ENCODE results near the gene COL18A1. TPM values are rescaled to one million over a fixed set of nuclear protein-coding genes. Genes with fewer than 3 reads are reported as not detected.

The COL18A1 gene
- total RNA-seq, 1 donor from 2014 or later = 52.6 TPM

DNA sequence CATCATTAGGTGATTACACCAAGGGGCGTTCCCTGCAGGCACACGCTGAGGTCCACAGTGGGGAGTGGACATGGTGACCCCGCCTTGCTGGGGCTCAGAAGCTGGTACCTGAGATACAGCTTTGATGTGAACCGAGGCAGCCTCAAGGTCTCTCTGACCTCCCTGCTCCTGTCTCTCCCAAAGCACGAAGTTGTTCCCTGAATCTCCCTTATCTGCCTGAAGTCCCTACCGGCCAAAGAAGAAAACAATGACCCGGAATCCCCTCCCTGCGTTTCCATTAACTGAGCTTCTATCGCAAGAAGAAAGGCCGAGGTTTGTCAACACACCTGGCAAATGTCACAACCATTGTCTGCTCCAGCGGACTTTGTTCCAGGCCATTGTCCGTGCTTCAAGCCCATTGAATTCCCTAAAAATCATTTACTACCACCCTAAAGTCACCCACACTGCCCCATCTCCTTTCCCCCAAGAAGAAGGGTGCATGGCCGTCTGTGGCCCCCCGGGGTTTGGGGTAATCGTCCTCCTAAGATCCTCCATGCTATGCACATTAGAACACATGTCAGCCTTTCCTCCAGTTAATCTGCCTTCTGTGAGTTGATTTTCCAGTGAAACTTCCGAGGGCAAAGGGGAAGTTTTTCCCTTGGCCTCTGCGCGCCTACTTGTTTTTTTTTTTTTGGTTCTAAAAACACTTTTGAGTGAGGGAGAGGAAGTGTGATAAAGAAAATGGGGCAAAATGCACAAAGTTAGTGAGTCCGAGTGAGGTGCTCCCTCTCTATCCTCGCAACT, 48.1 kb upstream of the COL18A1 start:
- no peak overlapping the region for H3K4me3 ChIP-seq
- H3K4me1 ChIP-seq = peaks cover 71% of the 10 kb centered on the region
- Mint-ChIP-seq H3K27me3 (ENCODE audit: insufficient read depth, low read depth) (peaks cover 13% of the 10 kb centered on the region), H3K27ac (no peak overlapping the region), H3K4me1 (peaks cover 55% of the 10 kb centered on the region), H3K36me3 (no peaks in the 10 kb centered on the region), H3K9me3 (no peaks in the 10 kb centered on the region), H3K4me3 (no peak overlapping the region)
- H4K20me1 ChIP-seq (ENCODE audit: low read depth) = no peaks in the 10 kb centered on the region
- H3K9ac ChIP-seq = no peak overlapping the region
- H3K27ac ChIP-seq = peak overlapping the region; percentile 17
- peak; percentile 68 for DNase-seq (ENCODE audit: low spot score)
- H2AFZ ChIP-seq (replicated peaks) = no peak overlapping the region
- no peaks in the 10 kb centered on the region for H3K9me3 ChIP-seq (ENCODE audit: low read depth)
- H3K4me2 ChIP-seq = peak overlapping the region; percentile 53
- H3K36me3 ChIP-seq = no peaks in the 10 kb centered on the region
- no peaks in the 10 kb centered on the region for H3K27me3 ChIP-seq
- H3F3A ChIP-seq (ENCODE audit: low read depth) = peaks cover 66% of the 10 kb centered on the region
- H3K79me2 ChIP-seq (ENCODE audit: low read depth) = no peaks in the 10 kb centered on the region
- TF ChIP-seq EZH2phosphoT487 (IDR thresholded peaks at IDR 0.05) (no peak), CTCF (IDR thresholded peaks at IDR 0.05) (no peak), EZH2 (IDR thresholded peaks at IDR 0.05) (no peak)

DNA sequence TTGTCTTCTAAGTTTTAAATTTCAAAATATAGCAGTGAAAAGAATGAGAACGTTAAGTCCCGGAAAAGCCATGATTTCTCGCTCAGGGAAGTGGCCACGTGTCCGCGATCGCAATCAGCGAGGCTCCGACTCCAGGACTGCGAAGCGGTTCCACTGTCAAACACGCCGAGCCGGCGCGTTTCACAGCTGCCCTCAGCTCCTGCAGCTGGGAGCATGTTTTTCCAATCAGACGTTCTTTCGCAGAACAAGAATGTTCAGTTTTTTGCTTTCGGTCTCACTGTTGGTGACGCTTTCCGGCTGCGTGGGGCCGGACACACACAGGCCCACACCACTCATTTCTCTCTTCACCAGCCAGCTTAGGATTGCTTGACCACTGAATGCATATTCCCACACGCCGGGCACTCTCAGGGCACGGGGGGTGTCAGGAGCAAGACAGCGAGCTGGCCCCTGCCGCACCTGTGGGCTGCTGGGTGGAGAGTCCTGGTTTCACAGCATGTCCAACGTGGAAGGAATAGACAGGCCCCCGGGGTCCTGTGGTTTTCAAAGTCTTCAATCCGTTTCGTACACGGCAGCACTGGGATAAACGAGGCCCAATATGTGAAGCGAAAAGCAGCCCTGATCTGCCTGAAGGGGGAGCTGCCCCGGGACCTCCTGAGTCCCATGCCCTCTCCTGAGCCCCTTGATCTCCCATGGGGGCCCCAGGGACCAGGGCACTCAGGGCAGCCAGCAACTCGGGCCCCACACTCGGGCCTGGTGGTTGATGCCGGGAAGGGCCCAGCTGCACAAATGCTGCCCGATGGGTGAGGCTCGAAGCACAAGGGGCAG, 47.3 kb upstream of the COL18A1 start:
- Mint-ChIP-seq H3K36me3 (no peaks in the 10 kb centered on the region), H3K9me3 (no peaks in the 10 kb centered on the region), H3K27ac (peak overlapping the region; percentile 66), H3K4me3 (no peak overlapping the region), H3K27me3 (ENCODE audit: insufficient read depth, low read depth) (peaks cover 13% of the 10 kb centered on the region), H3K4me1 (peaks cover 63% of the 10 kb centered on the region)
- H4K20me1 ChIP-seq (ENCODE audit: low read depth) = no peaks in the 10 kb centered on the region
- no peak overlapping the region for H2AFZ ChIP-seq (replicated peaks)
- DNase-seq (ENCODE audit: low spot score) = peak; percentile 58
- H3K79me2 ChIP-seq (ENCODE audit: low read depth) = no peaks in the 10 kb centered on the region
- H3K9me3 ChIP-seq (ENCODE audit: low read depth) = no peaks in the 10 kb centered on the region
- H3K27ac ChIP-seq = peak overlapping the region; percentile 17
- no peak overlapping the region for H3K4me3 ChIP-seq
- no peaks in the 10 kb centered on the region for H3K27me3 ChIP-seq
- no peaks in the 10 kb centered on the region for H3K36me3 ChIP-seq
- TF ChIP-seq EZH2phosphoT487 (IDR thresholded peaks at IDR 0.05) (no peak), CTCF (IDR thresholded peaks at IDR 0.05) (peak; percentile 46)
- peaks cover 79% of the 10 kb centered on the region for H3K4me1 ChIP-seq
- no peak overlapping the region for H3K9ac ChIP-seq
- H3K4me2 ChIP-seq = peak overlapping the region; percentile 53
- peaks cover 66% of the 10 kb centered on the region for H3F3A ChIP-seq (ENCODE audit: low read depth)

- H3K9me3 Mint-ChIP-seq = no peaks in the 10 kb centered on the region
- Histone ChIP-seq H3K36me3 (no peaks in the 10 kb centered on the region), H3K9me3 (ENCODE audit: low read depth) (no peaks in the 10 kb centered on the region), H3F3A (ENCODE audit: low read depth) (peaks cover 66% of the 10 kb centered on the region), H3K27ac (no peak overlapping the region), H2AFZ (replicated peaks) (no peak overlapping the region), H3K4me2 (no peak overlapping the region), H4K20me1 (ENCODE audit: low read depth) (no peaks in the 10 kb centered on the region), H3K79me2 (ENCODE audit: low read depth) (no peaks in the 10 kb centered on the region), H3K27me3 (no peaks in the 10 kb centered on the region), H3K4me3 (no peak overlapping the region), H3K9ac (no peak overlapping the region), H3K4me1 (peaks cover 80% of the 10 kb centered on the region)
- TF ChIP-seq EZH2 (IDR thresholded peaks at IDR 0.05) (no peak), EZH2phosphoT487 (IDR thresholded peaks at IDR 0.05) (no peak), CTCF (IDR thresholded peaks at IDR 0.05) (no peak)
- DNase-seq (ENCODE audit: low spot score) = no peak
- H3K27ac Mint-ChIP-seq = peak overlapping the region; percentile 69
- H3K4me3 Mint-ChIP-seq = peak overlapping the region; percentile 48
- H3K36me3 Mint-ChIP-seq = no peaks in the 10 kb centered on the region
- peaks cover 61% of the 10 kb centered on the region for H3K4me1 Mint-ChIP-seq
- peaks cover 13% of the 10 kb centered on the region for H3K27me3 Mint-ChIP-seq (ENCODE audit: insufficient read depth, low read depth)
These were observed 46.7 kb upstream of the COL18A1 start for GRCh38 chr21:45358261-45358670.
